Adrenal gland (tissue), 5 donors: ENCODE results near the gene ASB15.

ENCODE experiments used
- POLR2A ChIP-seq, 2 donors: fragments of 450-650 bp; IDR thresholded peaks; one replicate each; pipeline ENCODE4 v1.6.1; 2017; ENCODE audit warnings: antibody characterized with exemption in 2 of 2, mild to moderate bottlenecking in 2 of 2, moderate library complexity in 1 of 2
- TF ChIP-seq, protein P1 (sequence below), 6 experiments: fragments of 450-650 bp in 4 of 6; fragments of 200-600 bp in 2 of 6; sonication (generic) in 1 of 6; IDR thresholded peaks; 1 replicate in 5 of 6; 2 replicates in 1 of 6; pipeline versions ENCODE4 v1.5.1 to v1.8.0; 2016 to 2021; ENCODE audit warnings: antibody characterized with exemption in 6 of 6, mild to moderate bottlenecking in 2 of 6, moderate library complexity in 1 of 6
- donor health status: DM: no; HTN: no; CAD: no.

DNA sequence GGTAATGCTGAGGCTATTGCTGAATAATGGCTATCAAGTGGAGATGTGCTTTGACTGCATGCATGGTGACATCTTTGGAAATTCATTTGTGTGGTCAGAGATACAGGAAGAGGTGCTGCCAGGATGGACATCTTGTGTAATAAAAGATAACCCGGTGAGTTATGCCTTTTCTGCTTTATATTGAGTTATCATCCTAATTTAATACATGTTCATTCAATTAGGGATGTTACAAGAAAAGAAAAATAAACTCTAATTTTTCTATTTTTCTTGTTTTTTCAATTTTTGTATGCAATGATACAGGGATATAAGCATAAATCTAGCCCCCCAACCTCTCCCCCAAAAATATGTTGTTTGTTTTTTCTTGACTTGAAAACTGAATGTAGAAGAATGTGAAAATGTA lies 27.7 kb downstream of the ASB15 start:
- TF ChIP-seq POLR2A (IDR thresholded peaks at IDR 0.05): no peak
- TF ChIP-seq, protein P1, sequence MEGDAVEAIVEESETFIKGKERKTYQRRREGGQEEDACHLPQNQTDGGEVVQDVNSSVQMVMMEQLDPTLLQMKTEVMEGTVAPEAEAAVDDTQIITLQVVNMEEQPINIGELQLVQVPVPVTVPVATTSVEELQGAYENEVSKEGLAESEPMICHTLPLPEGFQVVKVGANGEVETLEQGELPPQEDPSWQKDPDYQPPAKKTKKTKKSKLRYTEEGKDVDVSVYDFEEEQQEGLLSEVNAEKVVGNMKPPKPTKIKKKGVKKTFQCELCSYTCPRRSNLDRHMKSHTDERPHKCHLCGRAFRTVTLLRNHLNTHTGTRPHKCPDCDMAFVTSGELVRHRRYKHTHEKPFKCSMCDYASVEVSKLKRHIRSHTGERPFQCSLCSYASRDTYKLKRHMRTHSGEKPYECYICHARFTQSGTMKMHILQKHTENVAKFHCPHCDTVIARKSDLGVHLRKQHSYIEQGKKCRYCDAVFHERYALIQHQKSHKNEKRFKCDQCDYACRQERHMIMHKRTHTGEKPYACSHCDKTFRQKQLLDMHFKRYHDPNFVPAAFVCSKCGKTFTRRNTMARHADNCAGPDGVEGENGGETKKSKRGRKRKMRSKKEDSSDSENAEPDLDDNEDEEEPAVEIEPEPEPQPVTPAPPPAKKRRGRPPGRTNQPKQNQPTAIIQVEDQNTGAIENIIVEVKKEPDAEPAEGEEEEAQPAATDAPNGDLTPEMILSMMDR (IDR thresholded peaks at IDR 0.05): no peak
